ENCODE results near the gene AMD1.

The AMD1 gene

GRCh38 chr6:110938171-110938570, 63.6 kb downstream of the AMD1 start:
- DNase-seq (ENCODE audit: low read depth, low spot score): no peak

DNA sequence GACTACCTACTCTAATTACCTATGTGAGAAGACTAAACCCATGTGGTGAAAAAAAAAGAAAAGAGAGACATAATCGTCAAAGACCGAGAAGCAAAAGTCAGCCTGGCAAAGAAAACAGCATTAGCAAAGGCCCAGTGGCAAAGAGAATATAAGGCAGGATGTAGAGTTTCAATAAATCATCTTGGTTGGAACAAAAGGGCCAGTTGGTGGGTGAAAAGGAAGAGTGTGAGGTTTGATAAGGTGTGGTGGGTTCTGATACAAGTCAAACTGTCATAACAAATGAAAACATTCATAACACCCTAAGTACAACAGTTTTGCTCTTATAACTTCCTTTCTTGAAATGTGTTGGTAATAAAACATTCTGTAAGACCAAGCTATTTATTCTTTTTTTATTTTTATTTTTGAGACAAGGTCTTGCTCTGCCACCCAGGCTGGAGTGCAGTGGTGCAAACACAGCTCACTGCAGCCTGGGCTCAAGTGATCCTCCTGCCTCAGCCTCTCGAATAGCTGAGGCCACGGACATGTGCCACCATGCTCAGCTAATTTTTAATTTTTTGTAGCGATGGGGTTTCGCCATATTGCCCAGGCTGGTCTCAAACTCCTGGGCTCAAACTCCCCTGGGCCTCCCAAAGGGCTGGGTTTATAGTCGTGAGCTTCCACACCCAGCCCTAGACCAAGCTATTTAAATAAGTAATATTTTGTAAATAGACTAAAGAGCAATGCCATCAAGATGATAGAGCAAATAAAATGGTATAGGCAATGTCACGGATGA, 65.0 kb downstream of the AMD1 start:
- DNase-seq (ENCODE audit: low read depth, low spot score): no peak

GRCh38 chr6:110944681-110945151, 70.1 kb downstream of the AMD1 start:
- peak; percentile 67 for DNase-seq (ENCODE audit: low read depth, low spot score)
